ENCODE measurements around the gene UGT2A3.

UGT2A3 gene

DNA sequence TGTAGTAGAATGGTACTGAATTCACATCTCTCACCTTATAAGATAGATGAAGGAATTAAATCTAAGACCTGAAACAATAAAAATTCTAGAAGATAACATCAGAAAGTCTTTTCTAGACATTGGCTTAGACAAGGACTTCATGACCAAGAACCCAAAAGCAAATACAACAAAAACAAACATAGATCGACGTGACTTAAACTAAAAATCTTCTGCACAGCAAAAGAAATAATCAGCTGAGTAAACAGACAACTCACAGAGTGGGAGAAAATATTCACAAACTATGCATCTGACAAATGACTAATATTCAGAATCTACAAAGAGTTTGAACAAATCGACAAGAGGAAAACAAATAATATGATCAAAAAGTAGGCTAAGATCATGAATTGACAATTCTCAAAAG, 38.8 kb downstream of the UGT2A3 start:
- no peak for TF ChIP-seq CTCF (IDR thresholded peaks at IDR 0.05; ENCODE audit: control insufficient read depth, extremely low read depth, insufficient read depth)
- H3K4me3 ChIP-seq (ENCODE audit: low read depth, low read length), result no peak overlapping the region
- no peak for DNase-seq (ENCODE audit: low read depth)

- no peak for DNase-seq (ENCODE audit: low read depth)
- no peak for TF ChIP-seq CTCF (IDR thresholded peaks at IDR 0.05; ENCODE audit: control insufficient read depth, extremely low read depth, insufficient read depth)
Measured at GRCh38 chr4:68909385-68909784, 42.2 kb downstream of the UGT2A3 start.

DNA sequence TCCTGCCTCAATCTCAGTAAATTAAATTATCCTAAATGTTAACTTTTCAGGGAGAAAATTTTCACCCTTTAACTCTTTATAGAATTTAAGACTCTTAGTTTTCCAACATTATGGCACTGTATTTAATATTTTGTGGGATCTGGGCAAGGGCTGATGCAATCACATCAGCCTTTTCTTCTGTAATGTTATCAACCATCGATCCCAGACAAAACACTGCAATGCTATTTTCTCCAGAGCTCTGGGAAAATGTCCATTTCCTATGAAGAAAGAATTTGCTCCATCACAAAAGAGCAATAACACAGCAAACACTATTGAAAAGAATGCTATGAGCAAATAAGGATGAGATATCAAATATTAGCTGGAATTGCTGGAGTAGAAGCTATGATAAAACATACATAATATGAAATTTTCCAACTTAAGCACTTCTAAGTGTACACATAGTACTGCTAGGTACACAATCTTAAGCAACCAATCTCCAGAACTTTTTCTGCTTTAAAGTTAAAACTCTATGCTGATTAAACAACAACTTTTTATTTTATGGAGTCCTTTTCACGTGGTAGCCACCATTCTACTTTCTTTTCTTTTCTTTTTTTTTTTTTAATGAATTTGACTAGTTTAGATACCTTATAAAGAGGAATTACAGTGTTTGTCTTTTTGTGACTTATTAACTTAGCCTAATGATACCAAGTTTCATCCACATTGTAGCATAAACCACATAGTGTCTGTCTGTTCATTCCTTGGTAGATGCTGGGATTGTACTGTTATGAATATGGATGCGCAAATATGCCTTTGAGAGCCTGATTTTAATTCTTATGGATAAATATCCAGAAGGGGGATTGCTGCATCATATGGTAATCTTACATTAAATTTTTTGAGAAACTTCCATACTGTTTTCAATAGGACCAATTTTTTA, 43.6 kb downstream of the UGT2A3 start:
- no peak for DNase-seq (ENCODE audit: low read depth)
- H3K4me3 ChIP-seq (ENCODE audit: low read depth, low read length), result no peak overlapping the region
- TF ChIP-seq CTCF (IDR thresholded peaks at IDR 0.05; ENCODE audit: control insufficient read depth, extremely low read depth, insufficient read depth), result no peak

More at GRCh38 chr4:68909385-68909784, 42.2 kb downstream of the UGT2A3 start:
- H3K4me3 ChIP-seq (ENCODE audit: low read depth, low read length), result no peak overlapping the region

DNA sequence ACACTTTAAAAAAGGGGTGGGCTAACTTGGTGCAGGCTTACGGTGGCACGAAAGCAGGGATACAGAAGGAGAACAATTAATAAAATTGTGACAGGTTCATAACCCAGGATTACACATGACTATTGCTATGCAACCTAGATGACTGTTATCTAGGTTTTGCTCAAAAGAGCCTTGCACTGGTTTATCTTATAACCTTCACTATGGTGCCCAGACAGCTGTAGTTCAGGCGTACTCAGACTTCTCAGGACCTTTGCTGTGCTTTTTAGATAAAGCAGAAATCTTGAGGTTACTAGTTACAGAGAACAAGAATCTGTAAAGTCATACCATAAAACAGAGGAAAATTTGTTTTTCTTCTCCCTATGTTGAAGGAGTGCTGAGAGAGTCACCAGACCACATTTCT, 44.4 kb downstream of the UGT2A3 start:
- TF ChIP-seq CTCF (IDR thresholded peaks at IDR 0.05; ENCODE audit: control insufficient read depth, extremely low read depth, insufficient read depth), result no peak
- DNase-seq (ENCODE audit: low read depth), result no peak
- H3K4me3 ChIP-seq (ENCODE audit: low read depth, low read length), result no peak overlapping the region

GRCh38 chr4:68906780-68907137, 44.8 kb downstream of the UGT2A3 start:
- no peak overlapping the region for H3K4me3 ChIP-seq (ENCODE audit: low read depth, low read length)
- TF ChIP-seq CTCF (IDR thresholded peaks at IDR 0.05; ENCODE audit: control insufficient read depth, extremely low read depth, insufficient read depth), result no peak
- DNase-seq (ENCODE audit: low read depth), result no peak

GRCh38 chr4:68905939-68906779, 45.4 kb downstream of the UGT2A3 start:
- peak; percentile 92 for DNase-seq (ENCODE audit: low read depth)
- H3K4me3 ChIP-seq (ENCODE audit: low read depth, low read length), result peak overlapping the region; percentile 11
- no peak for TF ChIP-seq CTCF (IDR thresholded peaks at IDR 0.05; ENCODE audit: control insufficient read depth, extremely low read depth, insufficient read depth)
